Endothelial cell (in vitro differentiated cells): ENCODE results near the gene FRMD4A. TPM values are rescaled to one million over a fixed set of nuclear protein-coding genes. Genes with fewer than 3 reads are reported as not detected.

ENCODE experiments used
- DNase-seq: peaks from one replicate; pipeline ENCODE4 v3.0.0; 2021; ENCODE audit warnings: low spot score
- H3K27ac Mint-ChIP-seq: one replicate; pipeline ENCODE4 v1.8.0; 2021; ENCODE audit warnings: mixed read lengths, inconsistent platforms; ENCODE audit not compliant: unreplicated experiment
- H3K27me3 Mint-ChIP-seq: one replicate; pipeline ENCODE4 v1.8.0; 2021; ENCODE audit warnings: mild to moderate bottlenecking, moderate library complexity, mixed read lengths, inconsistent platforms; ENCODE audit not compliant: unreplicated experiment
- H3K36me3 Mint-ChIP-seq: one replicate; pipeline ENCODE4 v1.8.0; 2021; ENCODE audit warnings: mild to moderate bottlenecking, low read depth, mixed read lengths, inconsistent platforms; ENCODE audit not compliant: unreplicated experiment
- H3K4me1 Mint-ChIP-seq: one replicate; pipeline ENCODE4 v1.8.0; 2021; ENCODE audit warnings: mild to moderate bottlenecking, mixed read lengths, inconsistent platforms; ENCODE audit not compliant: unreplicated experiment
- H3K4me3 Mint-ChIP-seq: one replicate; pipeline ENCODE4 v1.8.0; 2021; ENCODE audit warnings: mild to moderate bottlenecking, mixed read lengths, inconsistent platforms; ENCODE audit not compliant: unreplicated experiment
- H3K9me3 Mint-ChIP-seq: one replicate; pipeline ENCODE4 v1.8.0; 2021; ENCODE audit warnings: mixed read lengths, inconsistent platforms; ENCODE audit not compliant: unreplicated experiment
- CTCF ChIP-seq: fragments of 200-600 bp; sonication (generic); IDR thresholded peaks from one replicate; pipeline ENCODE4 v1.5.0; 2021; ENCODE audit warnings: antibody characterized with exemption; ENCODE audit not compliant: unreplicated experiment
- total RNA-seq: library from RNA; stranded (reverse); fragmentation: NEBNext Ultra II Directional; extraction: Animal tissue kit (Norgen Biotek cat#: 25700); gene quantifications from one replicate; pipeline ENCODE4 v1.2.1, GENCODE V29; 2021; ENCODE audit not compliant: unreplicated experiment

Gene FRMD4A
- total RNA-seq, 1 donor from 2014 or later, result 68.9 TPM

- no peaks in the 10 kb centered on the region for H3K27me3 Mint-ChIP-seq
- no peak for DNase-seq
- H3K9me3 Mint-ChIP-seq, result no peaks in the 10 kb centered on the region
- H3K36me3 Mint-ChIP-seq, result peaks cover 21% of the 10 kb centered on the region
- no peak overlapping the region for H3K27ac Mint-ChIP-seq
- no peak overlapping the region for H3K4me3 Mint-ChIP-seq
- peaks cover 17% of the 10 kb centered on the region for H3K4me1 Mint-ChIP-seq
- no peak for TF ChIP-seq CTCF
Observed at GRCh38 chr10:13794992-13795612, 535.6 kb downstream of the FRMD4A start.

- H3K27me3 Mint-ChIP-seq, result no peaks in the 10 kb centered on the region
- no peak overlapping the region for H3K4me3 Mint-ChIP-seq
- no peak overlapping the region for H3K27ac Mint-ChIP-seq
- TF ChIP-seq CTCF, result no peak
- H3K36me3 Mint-ChIP-seq, result peaks cover 18% of the 10 kb centered on the region
- no peaks in the 10 kb centered on the region for H3K9me3 Mint-ChIP-seq
- DNase-seq, result no peak
- peaks cover 14% of the 10 kb centered on the region for H3K4me1 Mint-ChIP-seq
Observed at GRCh38 chr10:13792006-13792405, 538.7 kb downstream of the FRMD4A start.

- H3K9me3 Mint-ChIP-seq, result no peaks in the 10 kb centered on the region
- H3K27ac Mint-ChIP-seq, result no peak overlapping the region
- no peak for TF ChIP-seq CTCF
- peaks cover 1% of the 10 kb centered on the region for H3K27me3 Mint-ChIP-seq
- H3K36me3 Mint-ChIP-seq, result peaks cover 18% of the 10 kb centered on the region
- no peak for DNase-seq
- H3K4me3 Mint-ChIP-seq, result no peak overlapping the region
- peaks cover 18% of the 10 kb centered on the region for H3K4me1 Mint-ChIP-seq
Observed at GRCh38 chr10:13791483-13791882, 539.2 kb downstream of the FRMD4A start.

- peaks cover 2% of the 10 kb centered on the region for H3K27me3 Mint-ChIP-seq
- no peak overlapping the region for H3K4me3 Mint-ChIP-seq
- peaks cover 7% of the 10 kb centered on the region for H3K4me1 Mint-ChIP-seq
Observed at GRCh38 chr10:13790196-13790595, 540.5 kb downstream of the FRMD4A start.

GRCh38 chr10:13789448-13789829 lies 541.3 kb downstream of the FRMD4A start:
- Mint-ChIP-seq H3K27me3 (peaks cover 2% of the 10 kb centered on the region), H3K36me3 (peaks cover 9% of the 10 kb centered on the region), H3K4me1 (peaks cover 7% of the 10 kb centered on the region), H3K9me3 (no peaks in the 10 kb centered on the region), H3K4me3 (no peak overlapping the region), H3K27ac (no peak overlapping the region)
- no peak for TF ChIP-seq CTCF
- no peak for DNase-seq

More at GRCh38 chr10:13790196-13790595, 540.5 kb downstream of the FRMD4A start:
- Mint-ChIP-seq H3K36me3 (peaks cover 10% of the 10 kb centered on the region), H3K9me3 (no peaks in the 10 kb centered on the region), H3K27ac (no peak overlapping the region)
- DNase-seq, result no peak
- TF ChIP-seq CTCF, result no peak
